Measurements from ENCODE around the gene PALM2AKAP2.

The PALM2AKAP2 gene

DNA sequence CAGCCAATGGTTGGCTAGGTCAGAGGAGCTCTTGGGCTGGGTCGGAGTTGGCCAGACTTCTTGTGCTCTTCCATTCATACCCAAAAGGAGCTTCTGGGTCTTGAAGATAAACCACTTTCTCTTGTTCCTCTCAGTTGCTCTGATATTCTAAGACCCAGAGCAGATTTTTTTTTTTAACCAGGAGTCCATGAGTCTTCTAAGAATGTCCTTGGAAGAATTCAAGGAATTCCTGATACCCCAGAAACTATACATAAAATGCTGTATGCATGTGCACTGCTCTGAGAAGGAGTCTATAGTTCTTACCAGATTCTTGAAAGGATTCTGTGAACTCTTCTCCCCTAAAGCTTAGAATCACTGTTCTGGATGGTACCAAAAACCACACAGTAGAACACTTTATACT lies 9.9 kb upstream of the PALM2AKAP2 start:
- H3K18ac ChIP-seq (ENCODE audit: low read depth in 1 of 2, low read length in 2 of 2) = no peak overlapping the region
- H3K4me3 ChIP-seq (ENCODE audit: insufficient read depth in 1 of 2, low read depth in 1 of 2, low read length in 2 of 2) = no peak overlapping the region
- no peaks in the 10 kb centered on the region for H3K36me3 ChIP-seq (ENCODE audit: control insufficient read depth in 1 of 2, insufficient read depth in 2 of 2, low read depth in 1 of 2, low read length in 2 of 2)
- no peak overlapping the region for H2BK5ac ChIP-seq (ENCODE audit: low read depth, low read length, poor library complexity, severe bottlenecking)
- H3K4ac ChIP-seq (ENCODE audit: low read depth in 1 of 2, low read length in 2 of 2) = no peak overlapping the region
- no peak overlapping the region for H4K8ac ChIP-seq (ENCODE audit: low read length)
- whole genome bisulfite sequencing = 94% methylated on average over 1 of the region's 1 CpG
- peaks cover 6% of the 10 kb centered on the region for H3K4me1 ChIP-seq (ENCODE audit: control insufficient read depth, insufficient read depth, low read depth, low read length)
- no peak overlapping the region for H2AFZ ChIP-seq (ENCODE audit: low read depth, low read length)
- DNase-seq = no peak
- no peak overlapping the region for H2AK5ac ChIP-seq (ENCODE audit: low read length, severe bottlenecking)
- no peaks in the 10 kb centered on the region for H3K9me3 ChIP-seq (ENCODE audit: control insufficient read depth, low read length)
- no peak overlapping the region for H3K14ac ChIP-seq (ENCODE audit: low read length in 2 of 2)
- no peak overlapping the region for H3K27ac ChIP-seq (ENCODE audit: low read length, poor library complexity, severe bottlenecking)
- H3K23ac ChIP-seq (ENCODE audit: low read length in 2 of 2) = no peak overlapping the region
- no peak overlapping the region for H2BK120ac ChIP-seq (ENCODE audit: low read depth, low read length)
- no peak overlapping the region for H2BK15ac ChIP-seq (ENCODE audit: low read depth, poor library complexity, severe bottlenecking)
- no peak overlapping the region for H3K9ac ChIP-seq (ENCODE audit: low read length)
- H3K4me2 ChIP-seq (ENCODE audit: low read length, poor library complexity, severe bottlenecking) = no peak overlapping the region
- H2BK12ac ChIP-seq (ENCODE audit: low read length in 2 of 2) = no peak overlapping the region
- H4K91ac ChIP-seq (ENCODE audit: low read length) = no peak overlapping the region
- no peaks in the 10 kb centered on the region for H3K79me1 ChIP-seq (replicated peaks; ENCODE audit: low read length, poor library complexity, severe bottlenecking)
- no peaks in the 10 kb centered on the region for H3K27me3 ChIP-seq (ENCODE audit: control insufficient read depth in 1 of 2, insufficient read depth in 1 of 2, low read length in 2 of 2)

DNA sequence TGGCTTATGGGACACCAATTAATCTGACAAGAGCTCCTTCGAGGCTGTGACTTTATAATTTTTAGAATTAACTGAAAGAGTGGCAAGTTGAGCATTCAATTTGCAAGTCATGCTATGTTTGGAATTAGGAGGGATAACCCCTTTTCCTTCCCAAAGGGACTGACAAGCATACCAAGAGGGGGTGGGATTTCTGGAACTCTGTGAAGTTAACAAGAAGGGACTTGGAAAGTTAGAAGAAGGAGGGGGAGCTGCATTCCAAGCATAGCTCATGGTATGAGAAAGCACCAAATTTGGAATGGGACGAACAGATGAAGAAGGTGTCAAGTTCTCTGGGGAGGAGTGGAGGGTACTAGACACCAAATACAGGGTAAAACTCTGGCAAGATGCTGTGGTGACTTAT lies 8.9 kb upstream of the PALM2AKAP2 start:
- Histone ChIP-seq H3K27ac (ENCODE audit: low read length, poor library complexity, severe bottlenecking) (no peak overlapping the region), H2BK5ac (ENCODE audit: low read depth, low read length, poor library complexity, severe bottlenecking) (no peak overlapping the region), H3K4me2 (ENCODE audit: low read length, poor library complexity, severe bottlenecking) (no peak overlapping the region), H3K4me3 (ENCODE audit: insufficient read depth in 1 of 2, low read depth in 1 of 2, low read length in 2 of 2) (no peak overlapping the region), H2BK120ac (ENCODE audit: low read depth, low read length) (no peak overlapping the region), H3K18ac (ENCODE audit: low read depth in 1 of 2, low read length in 2 of 2) (peak overlapping the region in 1 of 2 experiments; percentile 30), H4K91ac (ENCODE audit: low read length) (no peak overlapping the region), H2BK15ac (ENCODE audit: low read depth, poor library complexity, severe bottlenecking) (no peak overlapping the region), H4K8ac (ENCODE audit: low read length) (no peak overlapping the region), H2AK5ac (ENCODE audit: low read length, severe bottlenecking) (no peak overlapping the region), H3K4me1 (ENCODE audit: control insufficient read depth, insufficient read depth, low read depth, low read length) (peaks cover 6% of the 10 kb centered on the region), H3K36me3 (ENCODE audit: control insufficient read depth in 1 of 2, insufficient read depth in 2 of 2, low read depth in 1 of 2, low read length in 2 of 2) (no peaks in the 10 kb centered on the region), H3K9ac (ENCODE audit: low read length) (no peak overlapping the region), H3K23ac (ENCODE audit: low read length in 2 of 2) (no peak overlapping the region), H3K9me3 (ENCODE audit: control insufficient read depth, low read length) (no peaks in the 10 kb centered on the region), H3K4ac (ENCODE audit: low read depth in 1 of 2, low read length in 2 of 2) (peak overlapping the region in 1 of 2 experiments; percentile 67), H3K14ac (ENCODE audit: low read length in 2 of 2) (no peak overlapping the region), H2AFZ (ENCODE audit: low read depth, low read length) (no peak overlapping the region), H3K79me1 (replicated peaks; ENCODE audit: low read length, poor library complexity, severe bottlenecking) (no peaks in the 10 kb centered on the region), H3K27me3 (ENCODE audit: control insufficient read depth in 1 of 2, insufficient read depth in 1 of 2, low read length in 2 of 2) (no peaks in the 10 kb centered on the region), H2BK12ac (ENCODE audit: low read length in 2 of 2) (peak overlapping the region in 1 of 2 experiments; percentile 64)
- no peak for DNase-seq
- WGBS = 9% methylated on average over 2 of the region's 2 CpGs

- Histone ChIP-seq H2BK15ac (ENCODE audit: low read depth, poor library complexity, severe bottlenecking) (peak overlapping the region; percentile 73), H4K91ac (ENCODE audit: low read length) (peak overlapping the region; percentile 34), H3K36me3 (ENCODE audit: control insufficient read depth in 1 of 2, insufficient read depth in 2 of 2, low read depth in 1 of 2, low read length in 2 of 2) (no peaks in the 10 kb centered on the region), H2AK5ac (ENCODE audit: low read length, severe bottlenecking) (peak overlapping the region; percentile 85), H3K9ac (ENCODE audit: low read length) (no peak overlapping the region), H3K4me2 (ENCODE audit: low read length, poor library complexity, severe bottlenecking) (no peak overlapping the region), H3K27me3 (ENCODE audit: control insufficient read depth in 1 of 2, insufficient read depth in 1 of 2, low read length in 2 of 2) (no peaks in the 10 kb centered on the region), H2BK12ac (ENCODE audit: low read length in 2 of 2) (peak overlapping the region in 1 of 2 experiments; percentile 98), H3K4me1 (ENCODE audit: control insufficient read depth, insufficient read depth, low read depth, low read length) (peaks cover 6% of the 10 kb centered on the region), H3K18ac (ENCODE audit: low read depth in 1 of 2, low read length in 2 of 2) (peak overlapping the region; percentile 74 to 84), H3K27ac (ENCODE audit: low read length, poor library complexity, severe bottlenecking) (peak overlapping the region; percentile 30), H2AFZ (ENCODE audit: low read depth, low read length) (no peak overlapping the region), H3K23ac (ENCODE audit: low read length in 2 of 2) (no peak overlapping the region), H2BK120ac (ENCODE audit: low read depth, low read length) (peak overlapping the region; percentile 97), H2BK5ac (ENCODE audit: low read depth, low read length, poor library complexity, severe bottlenecking) (peak overlapping the region; percentile 61), H3K4ac (ENCODE audit: low read depth in 1 of 2, low read length in 2 of 2) (peak overlapping the region; percentile 60 to 66), H4K8ac (ENCODE audit: low read length) (peak overlapping the region; percentile 27), H3K14ac (ENCODE audit: low read length in 2 of 2) (no peak overlapping the region), H3K4me3 (ENCODE audit: insufficient read depth in 1 of 2, low read depth in 1 of 2, low read length in 2 of 2) (no peak overlapping the region), H3K9me3 (ENCODE audit: control insufficient read depth, low read length) (no peaks in the 10 kb centered on the region), H3K79me1 (replicated peaks; ENCODE audit: low read length, poor library complexity, severe bottlenecking) (no peaks in the 10 kb centered on the region)
- peak; percentile 65 for DNase-seq
- WGBS = 44% methylated on average over 8 of the region's 8 CpGs
Measured at GRCh38 chr9:109771796-109772531, 8.0 kb upstream of the PALM2AKAP2 start.

DNA sequence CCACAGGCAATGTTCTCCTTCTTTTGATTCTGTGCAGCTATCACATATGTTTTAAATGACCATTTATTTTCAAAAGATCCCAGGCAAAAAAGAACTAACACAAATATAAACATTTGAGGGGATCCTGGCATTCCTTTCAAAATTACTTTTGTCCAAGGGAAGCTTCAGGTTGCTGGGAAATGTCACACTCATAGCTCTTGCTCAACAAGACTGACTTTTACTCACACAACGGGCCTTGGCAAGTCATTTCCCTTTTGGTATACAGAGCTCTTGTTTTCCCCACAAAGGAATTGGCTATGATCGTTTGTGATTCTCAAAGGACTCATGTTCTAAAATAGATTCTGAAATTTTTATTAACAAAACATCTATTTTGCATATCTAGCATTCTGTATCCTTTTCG lies 4.5 kb upstream of the PALM2AKAP2 start:
- H2BK5ac ChIP-seq (ENCODE audit: low read depth, low read length, poor library complexity, severe bottlenecking) = no peak overlapping the region

More for the DNA sequence above, 4.5 kb upstream of the PALM2AKAP2 start:
- H2AFZ ChIP-seq (ENCODE audit: low read depth, low read length) = no peak overlapping the region
- H2BK120ac ChIP-seq (ENCODE audit: low read depth, low read length) = no peak overlapping the region
- no peaks in the 10 kb centered on the region for H3K36me3 ChIP-seq (ENCODE audit: control insufficient read depth in 1 of 2, insufficient read depth in 2 of 2, low read depth in 1 of 2, low read length in 2 of 2)
- WGBS = 50% methylated on average over 2 of the region's 3 CpGs
- H3K4me3 ChIP-seq (ENCODE audit: insufficient read depth in 1 of 2, low read depth in 1 of 2, low read length in 2 of 2) = no peak overlapping the region
- H3K18ac ChIP-seq (ENCODE audit: low read depth in 1 of 2, low read length in 2 of 2) = no peak overlapping the region
- no peak overlapping the region for H3K23ac ChIP-seq (ENCODE audit: low read length in 2 of 2)
- H3K4ac ChIP-seq (ENCODE audit: low read depth in 1 of 2, low read length in 2 of 2) = no peak overlapping the region
- DNase-seq = peak; percentile 73
- H3K4me2 ChIP-seq (ENCODE audit: low read length, poor library complexity, severe bottlenecking) = no peak overlapping the region
- H4K91ac ChIP-seq (ENCODE audit: low read length) = no peak overlapping the region
- H3K14ac ChIP-seq (ENCODE audit: low read length in 2 of 2) = no peak overlapping the region
- no peak overlapping the region for H3K27ac ChIP-seq (ENCODE audit: low read length, poor library complexity, severe bottlenecking)
- no peak overlapping the region for H2AK5ac ChIP-seq (ENCODE audit: low read length, severe bottlenecking)
- no peaks in the 10 kb centered on the region for H3K27me3 ChIP-seq (ENCODE audit: control insufficient read depth in 1 of 2, insufficient read depth in 1 of 2, low read length in 2 of 2)
- H3K79me1 ChIP-seq (replicated peaks; ENCODE audit: low read length, poor library complexity, severe bottlenecking) = no peaks in the 10 kb centered on the region
- no peak overlapping the region for H2BK12ac ChIP-seq (ENCODE audit: low read length in 2 of 2)
- H3K9ac ChIP-seq (ENCODE audit: low read length) = peak overlapping the region; percentile 31
- H3K4me1 ChIP-seq (ENCODE audit: control insufficient read depth, insufficient read depth, low read depth, low read length) = peaks cover 9% of the 10 kb centered on the region
- no peak overlapping the region for H2BK15ac ChIP-seq (ENCODE audit: low read depth, poor library complexity, severe bottlenecking)
- no peak overlapping the region for H4K8ac ChIP-seq (ENCODE audit: low read length)
- H3K9me3 ChIP-seq (ENCODE audit: control insufficient read depth, low read length) = no peaks in the 10 kb centered on the region

Measured in mesenchymal stem cell (in vitro differentiated cells and primary cell).